K562 (cell line): ENCODE results near the gene ENDOG. TPM values are rescaled to one million over a fixed set of nuclear protein-coding genes. Genes with fewer than 3 reads are reported as not detected.

Experiments
- CBX3 ChIP-seq, 2 experiments: IDR thresholded peaks; 1 replicate in 1 of 2; 2 replicates in 1 of 2; pipeline ENCODE4 v1.6.1; 2012; ENCODE audit warnings: inconsistent platforms in 2 of 2, low read length in 2 of 2, borderline replicate concordance in 1 of 2, control low read depth in 1 of 2
- FOXA3 ChIP-seq, 2 experiments: fragments of 450-650 bp in 1 of 2; sonication (generic) in 1 of 2; formaldehyde crosslinking; IDR thresholded peaks in 1 of 2; conservative IDR thresholded peaks in 1 of 2; 2 replicates each; pipeline versions ENCODE4 v1.4.0 to v1.8.0; 2020 to 2022; ENCODE audit warnings: mild to moderate bottlenecking in 2 of 2, missing genetic modification reagents in 1 of 2
- GTF2E2 ChIP-seq: fragments of 200-800 bp; sonication (Bioruptor generic); IDR thresholded peaks from 2 replicates; pipeline ENCODE4 v1.6.1; 2016; ENCODE audit warnings: missing genetic modification characterization, missing compliant biosample characterization
- HDGF ChIP-seq: fragments of 450-650 bp; IDR thresholded peaks from 2 replicates; pipeline ENCODE4 v1.6.1; 2016
- HLTF ChIP-seq: fragments of 450-650 bp; IDR thresholded peaks from 2 replicates; pipeline ENCODE4 v1.6.1; 2016
- HNRNPK ChIP-seq: fragments of 200-400 bp; formaldehyde crosslinking; IDR thresholded peaks from one replicate; pipeline ENCODE4 v1.6.1; 2018; ENCODE audit warnings: mild to moderate bottlenecking, low read depth, low read length; ENCODE audit not compliant: poor library complexity, severe bottlenecking
- HNRNPUL1 ChIP-seq: fragments of 200-400 bp; formaldehyde crosslinking; IDR thresholded peaks from 2 replicates; pipeline ENCODE4 v1.6.1; 2017; ENCODE audit warnings: low read length
- IRF2 ChIP-seq: sonication (generic); formaldehyde crosslinking; IDR thresholded peaks from 2 replicates; pipeline ENCODE4 v1.8.1; 2022; ENCODE audit warnings: mild to moderate bottlenecking, missing genetic modification reagents
- MEIS2 ChIP-seq: fragments of 450-650 bp; IDR thresholded peaks from 2 replicates; pipeline ENCODE4 v1.6.1; 2014; ENCODE audit warnings: mild to moderate bottlenecking; ENCODE audit not compliant: partially characterized antibody
- NELFE ChIP-seq: IDR thresholded peaks from 2 replicates; pipeline ENCODE4 v1.6.1; 2011; ENCODE audit warnings: mild to moderate bottlenecking; ENCODE audit not compliant: insufficient read depth, insufficient read length
- PPARD ChIP-seq: fragments of 250-450 bp; sonication (Bioruptor Pico); IDR thresholded peaks from 2 replicates; pipeline ENCODE4 v1.8.0; 2022; ENCODE audit warnings: inconsistent platforms, mild to moderate bottlenecking, moderate library complexity
- RREB1 ChIP-seq: fragments of 250-450 bp; sonication (Bioruptor Pico); IDR thresholded peaks from 2 replicates; pipeline ENCODE4 v1.4.0; 2020
- SFPQ ChIP-seq: fragments of 200-400 bp; formaldehyde crosslinking; IDR thresholded peaks from 2 replicates; pipeline ENCODE4 v1.6.1; 2017; ENCODE audit warnings: mild to moderate bottlenecking, low read depth, low read length, moderate library complexity
- SMAD4 ChIP-seq: fragments of 250-450 bp; sonication (Bioruptor Pico); conservative IDR thresholded peaks from 2 replicates; pipeline ENCODE4 v1.8.0; 2021; ENCODE audit warnings: inconsistent platforms, mild to moderate bottlenecking, moderate library complexity
- TSC22D4 ChIP-seq: fragments of 450-650 bp; IDR thresholded peaks from 2 replicates; pipeline ENCODE4 v1.6.1; 2016; ENCODE audit warnings: missing genetic modification characterization, missing biosample characterization, control low read depth
- VEZF1 ChIP-seq: fragments of 200-800 bp; sonication (Bioruptor generic); IDR thresholded peaks from 2 replicates; pipeline ENCODE4 v1.6.1; 2017; ENCODE audit warnings: missing genetic modification characterization, missing compliant biosample characterization
- ZFX ChIP-seq: sonication (generic); formaldehyde crosslinking; IDR thresholded peaks from 2 replicates; pipeline ENCODE4 v1.8.0; 2022; ENCODE audit warnings: mild to moderate bottlenecking, missing genetic modification reagents, moderate library complexity
- ZKSCAN1 ChIP-seq: fragments of 150-350 bp; IDR thresholded peaks from 2 replicates; pipeline ENCODE4 v1.6.1; 2016; ENCODE audit warnings: low read depth, low read length
- ZNF41 ChIP-seq: fragments of 250-450 bp; sonication (Bioruptor Pico); conservative IDR thresholded peaks from 2 replicates; pipeline ENCODE4 v1.4.0; 2020; ENCODE audit warnings: mild to moderate bottlenecking
- polyA plus RNA-seq, 8 experiments: library from polyadenylated mRNA; depleted of rRNA in 4 of 8; stranded (reverse) in 5 of 8; unstranded in 3 of 8; fragments of >200 nt; fragmentation: Nextera tagmentation in 2 of 8; fragmentation: Illumina TruSeq in 1 of 8; extraction: Ambion mirVana in 2 of 8; extraction: Trizol in 1 of 8; gene quantifications; 2 replicates each; pipeline versions ENCODE4 v1.2.1 to v1.2.3, GENCODE V29; 2011 to 2014; ENCODE audit warnings: inconsistent platforms in 1 of 8, missing spikeins in 1 of 8
- total RNA-seq, 7 experiments: library from RNA; depleted of rRNA in 6 of 7; stranded (reverse); fragments of >200 nt in 6 of 7; fragmentation: Illumina TruSeq in 2 of 7; extraction: Trizol in 2 of 7; gene quantifications; 2 replicates each; pipeline versions ENCODE4 v1.2.1 to v1.2.3, GENCODE V29; 2011 to 2021; ENCODE audit warnings: low replicate concordance in 1 of 7

Gene ENDOG
- total and polyA plus RNA-seq, 9 of the 15 experiments (the other 6 are each of a cell fraction or from before 2014, with no cell fraction given), result 1.2 to 91.0 (median 25.5) TPM

- TF ChIP-seq IRF2 (CRISPR knock-in tag) (no peak), FOXA3 (CRISPR knock-in tag; conservative IDR thresholded peaks at IDR 0.05 in 1 of 2, IDR thresholded peaks at IDR 0.05 in 1 of 2) (0 out of 4 replicates have a peak, but pooled peaks of 1 of the 2 experiments have one; percentile 42), HDGF (no peak), SFPQ (no peak), HLTF (no peak), ZFX (CRISPR knock-in tag) (peak; percentile 40), SMAD4 (CRISPR knock-in tag) (no peak), CBX3 (IDR thresholded peaks at IDR 0.05; ENCODE audit: borderline replicate concordance in 1 of 2, low read length in 2 of 2) (0 out of 3 replicates have a peak, but pooled peaks of 1 of the 2 experiments have one; percentile 22), ZKSCAN1 (no peak), MEIS2 (no peak), HNRNPUL1 (no peak), TSC22D4 (no peak), ZNF41 (CRISPR knock-in tag) (no peak), GTF2E2 (no peak), RREB1 (CRISPR knock-in tag) (no peak), VEZF1 (peak; percentile 29; the same call in 1 of the 2 replicates), PPARD (CRISPR knock-in tag) (no peak), NELFE (no peak), HNRNPK (no peak)
These were observed 45.3 kb downstream of the ENDOG start (continued) for GRCh38 chr9:128863647-128864046.
